ENCODE measurements around the gene HSPA12B. TPM values are rescaled to one million over a fixed set of nuclear protein-coding genes. Genes with fewer than 3 reads are reported as not detected.

Gene HSPA12B
- total and polyA plus RNA-seq, 2 of the 8 experiments (the other 6 are each of a cell fraction or from before 2014, with no cell fraction given): 2.2 to 4.3 TPM

GRCh38 chr20:3777716-3778629 is 45.5 kb downstream of the HSPA12B start (continued):
- TF ChIP-seq KDM1A (IDR thresholded peaks at IDR 0.05; ENCODE audit: borderline replicate concordance, low read length) (no peak), NRF1 (IDR thresholded peaks at IDR 0.05; ENCODE audit: low read depth, low read length) (peak; percentile 28; the same call in 1 of the 2 replicates), POLR2A (IDR thresholded peaks at IDR 0.05; ENCODE audit: control extremely low read depth in 1 of 2, low read depth in 2 of 2, low read length in 2 of 2) (no peak; a peak in 1 of 3 replicates), SIN3A (conservative IDR thresholded peaks at IDR 0.05 in 1 of 2, IDR thresholded peaks at IDR 0.05 in 1 of 2; ENCODE audit: low read depth in 1 of 2, low read length in 2 of 2) (0 out of 4 replicates have a peak, but pooled peaks of 1 of the 2 experiments have one; percentile 12), SRF (IDR thresholded peaks at IDR 0.05; ENCODE audit: low read depth, low read length) (no peak), CTCF (IDR thresholded peaks at IDR 0.05; ENCODE audit: control extremely low read depth in 1 of 3, insufficient read depth in 1 of 3, low read depth in 1 of 3, low read length in 3 of 3) (peak in 2 of 3 experiments; percentile 0 to 3; a peak in 1 of 4 replicates), SAP30 (IDR thresholded peaks at IDR 0.05; ENCODE audit: insufficient read depth, insufficient replicate concordance, low read length) (no peak), RAD21 (IDR thresholded peaks at IDR 0.05 in 1 of 2, conservative IDR thresholded peaks at IDR 0.05 in 1 of 2; ENCODE audit: low read depth in 2 of 2, low read length in 2 of 2) (no peak), CHD2 (IDR thresholded peaks at IDR 0.05; ENCODE audit: low read length) (no peak), TBP (IDR thresholded peaks at IDR 0.05; ENCODE audit: low read depth, low read length) (no peak; the same call in 1 of the 2 replicates), MAX (IDR thresholded peaks at IDR 0.05) (peak; percentile 82), HDAC6 (IDR thresholded peaks at IDR 0.05; ENCODE audit: low read depth, low read length) (no peak), YY1 (IDR thresholded peaks at IDR 0.05; ENCODE audit: low read depth, low read length) (no peak), RXRA (IDR thresholded peaks at IDR 0.05; ENCODE audit: insufficient read depth, low read depth, low read length) (no peak), EP300 (IDR thresholded peaks at IDR 0.05; ENCODE audit: borderline replicate concordance in 1 of 2, low read depth in 2 of 2, low read length in 2 of 2) (no peak), CTBP2 (IDR thresholded peaks at IDR 0.05; ENCODE audit: borderline replicate concordance, insufficient read depth, insufficient read length, low read length) (no peak), TAF7 (optimal IDR thresholded peaks at IDR 0.05; ENCODE audit: borderline replicate concordance, low read depth, low read length) (no peak), SP4 (IDR thresholded peaks at IDR 0.05; ENCODE audit: low read length) (0 out of 2 replicates have a peak, but pooled peaks have one; percentile 44), PHF8 (conservative IDR thresholded peaks at IDR 0.05; ENCODE audit: low read depth, low read length) (peak; percentile 32; the same call in 1 of the 2 replicates)

Data from H1 (cell line).